ENCODE data around the gene RMC1. TPM values are rescaled to one million over a fixed set of nuclear protein-coding genes. Genes with fewer than 3 reads are reported as not detected.
"Not testable (repeated sequence)": the region's sequence is repeated elsewhere in the genome, so short reads cannot be mapped to it uniquely, and the experiment has no call there.

RMC1 gene
- polyA plus RNA-seq, 3 donors = 21.1 to 24.4 (median 23.7) TPM

DNA sequence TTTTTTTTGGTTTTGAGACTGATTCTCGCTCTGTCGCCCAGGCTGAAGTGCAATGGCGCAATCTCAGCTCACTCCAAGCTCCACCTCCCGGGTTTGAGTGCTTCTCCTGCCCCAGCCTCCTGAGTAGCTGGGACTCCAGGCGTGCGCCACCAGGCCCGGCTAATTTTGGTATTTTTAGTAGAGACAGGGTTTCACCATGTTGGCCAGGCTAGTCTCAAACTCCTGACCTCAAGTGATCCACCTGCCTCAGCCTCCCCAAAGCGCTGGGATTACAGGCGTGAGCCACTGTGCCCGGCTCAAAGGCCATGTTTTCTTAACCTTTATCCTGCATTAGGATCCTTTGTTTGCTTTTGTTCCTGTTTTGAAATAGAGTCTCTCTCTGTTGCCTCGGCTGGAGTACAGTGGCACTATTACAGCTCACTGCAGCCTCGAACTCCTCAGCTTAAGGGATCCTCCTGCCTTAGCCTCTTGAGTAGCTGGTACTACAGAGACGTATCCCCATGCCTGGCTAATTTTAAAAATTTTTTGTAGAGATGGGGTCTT is 42.0 kb downstream of the RMC1 start:
- no peak for DNase-seq (ENCODE audit: extremely low read depth in 1 of 11, low read depth in 9 of 11, low spot score in 4 of 11)

DNA sequence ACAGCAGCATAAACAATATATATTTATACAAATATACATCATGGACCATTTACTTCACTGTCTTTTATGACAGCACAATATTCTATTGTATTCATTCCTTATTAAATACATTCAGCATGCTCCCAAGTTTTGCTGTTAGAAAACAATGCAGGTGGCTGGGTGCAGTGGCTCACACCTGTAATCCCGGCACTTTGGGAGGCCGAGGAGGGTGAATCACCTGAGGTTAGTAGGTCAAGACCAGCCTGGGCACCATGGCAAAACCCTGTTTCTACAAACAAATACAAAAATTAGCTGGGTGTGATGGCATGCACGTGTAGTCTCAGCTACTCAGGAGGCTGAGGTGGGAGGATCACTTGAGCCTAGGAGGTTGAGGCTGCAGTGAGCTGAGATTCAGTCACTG is 44.0 kb downstream of the RMC1 start:
- DNase-seq (ENCODE audit: extremely low read depth in 1 of 11, low read depth in 9 of 11, low spot score in 4 of 11) = no peak

DNA sequence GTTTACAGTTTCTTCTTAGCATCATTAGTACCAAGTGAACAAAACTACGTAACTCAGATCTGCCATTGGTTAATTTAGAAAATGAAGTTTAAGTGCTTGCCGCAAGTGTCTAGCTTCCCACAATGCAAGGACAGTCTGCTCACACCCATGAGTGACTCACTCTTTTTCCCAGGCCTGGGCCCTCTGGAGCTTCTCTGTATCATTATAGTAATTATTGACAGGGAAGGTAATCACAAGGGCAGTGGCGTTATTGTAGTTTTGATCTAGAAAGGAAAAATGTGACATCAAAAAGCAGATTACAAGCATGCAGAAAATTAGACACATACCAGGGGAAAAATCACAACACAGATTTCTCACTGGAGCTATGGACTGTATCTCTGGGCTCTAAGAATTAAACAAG is 44.5 kb downstream of the RMC1 start:
- DNase-seq (ENCODE audit: extremely low read depth in 1 of 11, low read depth in 9 of 11, low spot score in 4 of 11) = no peak

DNA sequence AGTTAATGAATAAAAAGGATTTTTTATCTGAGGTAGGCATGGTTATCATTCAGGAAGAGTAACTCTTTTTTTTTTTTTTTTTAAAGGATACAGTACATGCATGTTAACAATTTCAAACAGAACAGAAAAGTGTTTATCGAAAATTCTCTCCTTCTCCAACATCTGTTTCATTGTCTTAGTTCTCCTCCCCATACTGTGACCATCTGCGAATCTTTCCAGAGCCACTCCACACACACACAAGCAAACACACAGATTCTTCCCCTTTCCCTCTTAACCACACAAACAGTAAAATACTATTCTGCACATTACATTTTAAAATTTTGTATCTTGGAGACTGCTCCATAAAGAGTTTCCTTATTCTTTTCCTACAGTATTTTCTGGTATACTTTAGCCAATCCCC is 45.0 kb downstream of the RMC1 start:
- DNase-seq (ENCODE audit: extremely low read depth in 1 of 11, low read depth in 9 of 11, low spot score in 4 of 11) = no peak

DNA sequence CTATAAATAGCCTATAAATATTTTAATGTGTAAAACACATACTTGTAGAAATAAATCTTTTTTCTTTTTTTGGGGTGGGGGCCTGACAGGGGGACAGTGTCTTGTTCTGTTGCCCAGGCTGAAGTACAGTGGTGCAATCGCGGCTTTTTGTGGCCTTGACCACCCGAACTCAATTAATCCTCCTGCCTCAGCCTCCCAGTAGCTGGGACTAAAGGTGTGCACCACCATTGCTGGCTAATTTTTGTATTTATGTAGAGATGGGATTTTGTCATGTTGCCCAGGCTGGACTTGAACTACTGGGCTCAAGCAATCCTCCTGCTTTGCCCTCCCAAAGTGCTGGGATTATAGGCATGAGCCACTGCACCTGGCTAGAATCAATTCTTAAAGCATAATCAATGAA is 45.4 kb downstream of the RMC1 start:
- no peak for DNase-seq (ENCODE audit: extremely low read depth in 1 of 11, low read depth in 9 of 11, low spot score in 4 of 11)

DNA sequence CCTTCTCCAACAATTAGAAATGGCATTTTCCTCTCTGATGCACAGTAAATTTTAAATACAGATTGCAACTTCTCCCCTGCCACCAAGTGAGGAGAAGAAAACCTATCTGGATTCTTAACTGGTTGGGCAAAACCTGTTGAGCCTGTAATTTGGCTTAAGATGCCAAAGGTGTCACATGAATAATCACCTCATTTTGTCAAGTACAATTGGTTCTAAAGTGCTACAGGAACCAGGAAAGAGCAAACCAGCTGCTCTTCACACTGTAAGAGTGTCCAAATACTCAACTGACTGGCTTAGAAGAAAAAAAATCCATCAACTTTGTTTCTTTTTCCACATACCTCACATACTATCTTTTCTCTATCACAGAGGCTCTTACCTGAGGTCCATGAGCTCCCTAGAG is 47.6 kb downstream of the RMC1 start:
- no peak for DNase-seq (ENCODE audit: extremely low read depth in 1 of 11, low read depth in 9 of 11, low spot score in 4 of 11)

DNA sequence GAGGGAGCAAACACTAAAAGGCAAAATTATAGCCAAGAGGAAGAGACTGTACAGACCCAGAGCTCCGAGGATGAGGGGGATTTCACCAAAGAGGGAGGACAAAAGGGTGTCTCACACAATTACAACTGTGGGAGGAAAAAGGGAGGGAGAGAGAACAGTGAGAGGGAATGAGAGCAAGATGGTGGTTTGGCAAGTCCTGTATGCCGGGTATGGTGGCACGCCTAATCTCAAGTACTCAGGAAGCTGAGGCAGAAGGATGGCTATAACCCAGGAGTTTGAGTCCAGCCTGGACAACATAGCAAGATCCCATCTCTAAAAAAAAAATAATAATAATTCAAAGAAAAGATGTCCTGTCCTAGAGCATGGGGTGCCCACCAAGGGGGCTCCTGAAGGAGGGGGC is 48.7 kb downstream of the RMC1 start:
- DNase-seq (ENCODE audit: extremely low read depth in 1 of 11, low read depth in 9 of 11, low spot score in 4 of 11) = no peak

DNA sequence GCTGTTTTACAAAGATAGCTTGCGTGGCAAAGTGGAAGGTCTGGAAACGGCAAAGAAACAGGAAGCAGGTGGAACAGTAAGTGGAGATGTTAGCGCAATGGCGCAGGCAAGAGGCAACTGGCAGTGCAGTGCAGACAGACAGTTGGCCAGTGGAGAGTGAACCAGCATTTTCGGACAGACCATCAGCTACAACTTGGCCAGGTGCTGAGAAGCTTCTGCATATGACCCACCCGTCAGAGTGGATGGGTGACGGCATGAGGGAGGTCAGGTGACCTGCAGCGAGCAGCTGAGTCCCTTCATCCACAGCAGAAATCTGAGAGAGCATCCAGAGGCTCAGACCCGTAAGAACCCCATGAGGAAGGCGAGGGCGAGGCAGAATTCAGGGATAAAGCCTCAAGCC is 49.2 kb downstream of the RMC1 start:
- no peak for DNase-seq (ENCODE audit: extremely low read depth in 1 of 11, low read depth in 9 of 11, low spot score in 4 of 11)

DNA sequence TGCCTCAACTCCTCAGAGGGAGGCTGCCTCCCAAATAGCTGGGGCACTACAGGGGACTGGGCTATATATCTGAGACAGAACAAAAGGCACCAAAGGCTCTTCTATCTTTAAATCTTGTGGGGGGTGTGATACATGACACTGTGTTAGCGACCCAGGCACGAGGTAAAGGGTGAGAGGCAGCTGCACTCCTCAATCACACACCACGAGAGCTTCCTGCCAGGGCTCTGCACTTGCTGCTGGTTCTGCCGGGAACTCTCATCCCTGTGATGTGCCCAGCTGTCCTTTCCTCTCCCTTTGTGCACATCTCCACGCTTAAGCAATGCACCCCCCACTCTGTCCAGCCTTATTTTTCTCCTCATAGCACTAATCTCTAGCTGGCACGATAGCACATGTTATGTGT is 50.6 kb downstream of the RMC1 start:
- DNase-seq (ENCODE audit: extremely low read depth in 1 of 11, low read depth in 9 of 11, low spot score in 4 of 11) = no peak

DNA sequence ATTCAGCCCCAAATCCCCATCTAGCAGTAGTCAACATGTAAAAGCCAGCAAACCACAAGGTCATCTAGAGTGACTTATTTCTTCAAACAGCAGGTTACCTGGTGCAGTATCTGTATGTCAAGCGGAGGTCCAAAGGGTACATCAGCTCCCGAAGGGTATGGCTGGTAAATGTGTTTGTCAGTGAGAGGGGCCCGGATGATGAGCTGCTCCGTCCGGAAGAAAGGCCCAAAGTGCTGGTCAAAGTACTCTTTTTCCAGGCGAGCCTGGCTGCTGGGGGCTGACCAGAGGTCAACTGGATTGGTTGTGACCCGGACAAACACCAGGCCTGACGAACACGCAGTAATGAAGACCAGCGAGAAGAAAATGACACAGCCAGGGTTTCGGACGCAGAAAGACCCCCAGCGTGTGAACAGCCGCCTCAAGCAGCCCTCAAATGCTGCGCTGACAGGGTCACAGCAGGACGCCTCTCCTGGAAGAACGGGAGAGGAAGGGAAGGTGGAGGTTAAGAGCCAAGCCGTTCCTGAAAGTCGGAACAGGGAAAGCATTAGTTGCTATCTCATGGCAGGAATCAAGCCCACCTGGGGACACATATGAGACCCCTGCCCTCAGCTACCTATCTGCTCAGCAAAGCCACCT is 53.0 kb downstream of the RMC1 start:
- DNase-seq (ENCODE audit: extremely low read depth in 1 of 11, low read depth in 9 of 11, low spot score in 4 of 11) = no peak

DNA sequence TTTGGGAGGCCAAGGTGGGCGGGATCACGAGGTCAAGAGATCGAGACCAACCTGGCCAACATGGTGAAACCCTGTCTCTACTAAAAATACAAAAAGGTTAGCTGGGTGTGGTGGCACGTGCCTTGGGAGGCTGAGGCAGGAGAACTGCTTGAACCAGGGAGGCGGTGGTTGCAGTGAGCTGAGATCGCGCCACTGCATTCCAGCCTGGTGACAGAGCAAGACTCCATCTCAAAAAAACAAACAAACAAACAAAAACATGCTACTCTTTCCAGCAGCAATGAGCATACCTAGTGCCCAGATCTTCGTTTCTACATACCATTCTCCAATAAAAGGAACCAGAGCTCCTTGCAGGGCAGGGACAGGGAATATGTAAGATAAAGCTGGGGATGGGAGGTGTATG is 54.2 kb downstream of the RMC1 start:
- not testable (repeated sequence) for DNase-seq (ENCODE audit: extremely low read depth in 1 of 11, low read depth in 9 of 11, low spot score in 4 of 11)

DNA sequence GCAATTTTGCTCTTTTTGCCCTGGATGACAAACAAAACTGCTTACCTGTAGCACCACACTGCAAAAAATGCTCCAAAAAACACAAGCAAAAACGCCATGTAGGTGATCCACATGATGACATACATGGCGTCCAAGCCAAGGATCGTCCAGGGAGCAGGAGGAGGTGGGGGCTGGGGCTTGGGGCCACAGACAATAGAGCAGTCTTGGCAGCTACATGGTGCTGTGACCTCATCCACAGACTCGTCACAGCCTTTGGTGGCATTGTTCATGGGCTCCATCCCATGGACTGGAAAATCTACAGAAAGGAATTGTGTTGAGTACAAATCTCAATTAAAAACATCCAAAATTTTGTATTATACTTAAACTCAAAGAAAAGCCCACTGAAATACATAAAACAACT is 56.9 kb downstream of the RMC1 start:
- DNase-seq (ENCODE audit: extremely low read depth in 1 of 11, low read depth in 9 of 11, low spot score in 4 of 11) = no peak

DNA sequence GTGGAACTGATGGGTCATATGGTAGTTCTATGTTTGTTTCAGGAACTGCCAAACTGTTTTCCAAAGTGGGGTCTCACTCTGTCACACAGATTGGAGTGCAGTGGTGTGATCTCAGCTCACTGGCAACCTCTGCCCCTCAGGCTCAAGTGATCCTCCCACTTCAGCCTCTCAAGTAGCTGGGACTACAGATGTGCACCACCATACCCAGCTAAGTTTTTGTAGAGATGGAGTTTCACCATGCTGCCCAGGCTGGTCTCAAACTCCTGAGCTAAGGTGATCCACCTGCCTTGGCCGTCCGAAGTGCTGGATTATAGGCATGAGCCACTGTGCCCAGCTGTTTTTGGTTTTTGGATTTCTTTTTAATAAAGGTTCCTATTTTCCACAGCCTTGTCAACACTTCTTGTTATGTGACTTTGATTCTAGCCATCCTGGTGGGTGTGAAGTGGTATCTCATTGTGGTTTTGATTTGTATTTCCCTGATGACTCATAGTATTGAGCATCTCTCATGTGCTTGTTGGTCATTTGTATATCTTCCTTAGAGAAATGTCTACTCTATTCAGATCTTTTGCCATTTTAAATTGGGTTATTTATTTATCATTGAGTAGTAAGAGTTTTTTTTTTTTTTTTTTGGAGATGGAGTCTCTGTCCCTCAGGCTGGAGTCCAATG is 60.2 kb downstream of the RMC1 start:
- DNase-seq (ENCODE audit: extremely low read depth in 1 of 11, low read depth in 9 of 11, low spot score in 4 of 11) = no peak

DNA sequence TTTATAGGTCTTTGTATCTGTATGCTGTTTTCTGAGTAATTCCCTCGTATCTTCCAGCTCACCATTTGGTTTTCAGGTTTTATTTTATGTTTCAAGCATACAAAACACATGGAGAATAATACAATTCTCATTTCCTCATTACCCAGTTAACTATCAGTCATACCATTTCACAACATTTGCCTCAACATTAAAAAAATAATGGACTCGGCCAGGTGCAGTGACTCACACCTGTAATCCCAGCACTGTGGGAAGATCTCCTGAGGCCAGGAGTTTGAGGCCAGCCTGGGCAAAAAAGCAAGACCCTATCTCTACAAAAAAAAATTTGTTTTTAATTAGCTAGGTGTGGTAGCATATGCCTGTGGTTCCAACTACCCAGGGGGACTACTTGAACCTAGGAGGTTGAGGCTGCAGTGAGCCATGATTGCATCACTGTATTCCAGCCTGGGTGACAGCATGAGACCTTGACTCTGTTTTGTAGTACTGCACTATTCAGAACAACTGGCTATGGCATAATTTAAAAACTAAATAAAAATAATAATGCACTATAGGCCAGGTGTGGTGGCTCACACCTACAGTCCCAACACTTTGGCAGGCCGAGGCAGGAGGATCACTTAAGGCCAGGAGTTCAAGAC is 62.7 kb downstream of the RMC1 start:
- no peak for DNase-seq (ENCODE audit: extremely low read depth in 1 of 11, low read depth in 9 of 11, low spot score in 4 of 11)

DNA sequence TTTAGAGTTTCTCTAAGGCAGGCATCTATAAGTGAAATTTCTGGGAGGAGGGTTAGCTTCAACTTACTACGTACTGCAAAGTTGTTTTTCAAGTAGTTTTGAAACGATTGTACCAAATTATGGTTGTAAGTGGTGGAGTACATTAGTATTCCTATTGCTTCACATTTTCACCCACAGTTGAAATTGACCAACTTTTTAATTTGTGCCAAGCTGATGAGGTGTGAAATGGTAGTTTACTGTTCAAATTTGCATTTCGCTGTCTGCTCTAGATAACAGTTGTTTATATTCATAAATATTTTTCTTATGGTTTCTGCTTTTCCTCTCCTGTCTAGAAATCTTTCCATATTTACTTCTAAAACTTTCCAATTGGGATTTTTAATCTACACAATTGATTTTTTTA is 64.4 kb downstream of the RMC1 start:
- no peak for DNase-seq (ENCODE audit: extremely low read depth in 1 of 11, low read depth in 9 of 11, low spot score in 4 of 11)

DNA sequence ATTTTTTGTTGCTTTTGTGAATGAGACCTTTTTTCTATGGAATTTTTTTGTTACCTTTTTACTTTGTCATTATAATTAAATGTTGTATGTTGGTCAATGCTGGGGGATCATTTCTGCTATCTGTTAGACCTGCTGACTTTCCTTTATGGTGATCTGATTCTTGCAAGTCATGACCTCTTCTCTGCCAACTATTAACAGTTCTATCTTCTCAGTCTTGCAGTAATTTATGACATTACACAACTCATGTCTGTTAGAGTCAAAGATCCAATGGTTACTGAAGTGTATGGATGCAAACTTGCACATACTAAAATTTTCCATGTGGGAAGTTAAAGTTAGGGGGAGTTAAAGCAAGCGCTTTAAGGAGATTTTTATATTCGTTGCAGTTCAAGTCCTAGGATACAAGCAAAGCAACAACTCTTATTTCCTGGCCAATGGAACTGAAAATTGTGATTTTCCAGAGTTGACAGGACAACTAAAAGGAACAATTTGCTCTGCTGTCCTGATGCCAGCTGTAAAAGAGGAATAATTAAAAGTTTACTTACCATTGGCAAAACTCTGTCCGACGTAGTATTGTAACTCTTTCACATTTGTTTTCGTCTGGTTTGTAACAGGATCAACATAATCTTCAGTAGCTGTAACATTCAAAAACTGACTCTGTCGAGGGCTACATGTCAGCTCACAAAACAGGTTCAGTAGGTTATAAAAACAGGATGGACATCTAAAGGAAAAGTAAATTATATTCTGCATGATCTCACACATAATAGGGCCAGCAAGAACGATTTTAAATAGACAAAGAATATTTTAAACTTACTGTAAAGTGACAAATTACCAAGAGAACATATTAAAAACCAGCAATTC is 65.2 kb downstream of the RMC1 start:
- no peak for DNase-seq (ENCODE audit: extremely low read depth in 1 of 11, low read depth in 9 of 11, low spot score in 4 of 11)

DNA sequence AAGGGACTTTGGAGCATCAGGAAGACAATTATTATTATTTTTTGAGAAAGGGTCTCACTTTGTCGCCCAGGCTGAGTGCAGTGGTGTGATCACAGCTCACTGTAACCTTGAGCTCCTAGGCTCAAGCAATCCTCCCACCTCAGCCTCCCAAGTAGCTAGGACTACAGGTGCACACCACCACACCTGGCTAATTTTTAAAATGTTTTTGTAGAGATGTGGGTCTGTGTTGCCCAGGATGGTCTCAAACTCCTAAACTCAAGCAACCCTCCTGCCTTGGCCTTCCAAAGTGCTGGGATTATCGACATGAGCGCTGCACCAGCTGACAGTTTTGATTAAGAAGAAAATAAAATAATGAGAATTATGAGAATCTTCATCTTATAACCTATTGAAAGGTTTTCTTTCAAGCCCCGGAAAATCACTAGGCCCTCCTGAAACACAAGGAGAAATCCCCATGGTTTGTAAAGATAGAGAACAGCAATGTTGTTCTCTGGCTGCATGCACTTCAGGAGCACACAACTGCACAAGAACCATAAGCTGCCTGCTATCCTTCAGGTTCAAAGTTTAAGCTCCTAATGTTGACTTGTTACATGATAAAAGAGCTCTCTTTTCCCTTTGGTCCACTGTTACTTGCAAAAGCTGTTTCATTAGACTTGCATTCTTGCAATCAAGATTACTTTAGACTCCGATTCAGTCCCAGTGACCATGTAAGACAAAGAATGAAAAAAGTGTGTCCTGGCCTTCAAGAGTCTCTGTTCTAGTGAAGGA is 66.2 kb downstream of the RMC1 start:
- no peak for DNase-seq (ENCODE audit: extremely low read depth in 1 of 11, low read depth in 9 of 11, low spot score in 4 of 11)

DNA sequence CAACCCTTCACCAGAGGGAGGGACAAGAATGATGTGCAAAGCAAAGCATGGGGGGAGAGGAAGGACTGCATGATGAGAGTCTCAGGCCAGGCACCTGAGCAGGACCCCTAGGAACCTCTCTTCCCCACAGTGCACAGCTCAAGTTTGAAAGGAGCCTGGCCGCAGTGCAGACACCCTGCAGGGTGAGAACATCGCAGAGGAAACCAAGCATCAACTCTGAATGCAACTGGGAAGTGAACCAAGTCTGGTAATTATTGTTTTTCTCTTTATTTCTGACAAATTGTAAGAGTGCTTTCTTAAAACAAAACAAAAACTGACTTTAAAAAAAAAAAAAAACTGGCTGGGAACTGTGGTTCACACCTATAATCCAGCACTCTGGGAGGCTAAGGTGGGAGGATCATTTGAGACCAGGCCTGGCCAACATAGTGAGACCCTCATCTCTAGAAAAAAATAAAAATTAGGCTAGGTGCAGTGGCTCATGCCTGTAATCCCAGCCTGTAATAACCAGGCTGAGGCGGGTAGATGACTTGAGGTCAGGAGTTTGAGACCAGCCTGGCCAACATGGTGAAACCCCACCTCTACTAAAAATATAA is 67.7 kb downstream of the RMC1 start:
- no peak for DNase-seq (ENCODE audit: extremely low read depth in 1 of 11, low read depth in 9 of 11, low spot score in 4 of 11)

DNA sequence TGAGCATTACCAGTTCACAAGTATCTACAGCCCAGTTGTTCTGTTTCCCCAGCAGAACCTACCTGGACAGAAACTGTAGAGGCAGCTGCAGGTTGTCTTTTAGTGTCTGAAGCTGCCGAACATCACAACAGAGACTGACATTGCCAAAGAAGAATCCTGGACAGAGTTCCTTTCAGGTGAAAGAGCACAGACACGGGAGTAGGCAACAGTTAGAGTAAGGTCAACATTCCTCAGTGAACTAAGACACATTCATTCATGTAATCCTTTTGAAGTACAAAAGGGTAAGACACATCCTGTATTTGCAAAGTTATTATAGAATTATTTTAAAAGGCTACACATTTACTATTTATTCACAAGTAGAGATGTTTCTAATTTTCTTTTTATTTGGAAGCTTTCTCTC is 68.7 kb downstream of the RMC1 start:
- DNase-seq (ENCODE audit: extremely low read depth in 1 of 11, low read depth in 9 of 11, low spot score in 4 of 11) = no peak

All from renal cortex interstitium (tissue), 11 donors.